Tibial nerve (tissue), 4 donors: ENCODE measurements around the gene CLK3. TPM values are rescaled to one million over a fixed set of nuclear protein-coding genes. Genes with fewer than 3 reads are reported as not detected.

Experiments used
- DNase-seq, 2 donors: peaks; one replicate each; pipeline ENCODE4 v3.0.0-alpha.2; 2019; ENCODE audit warnings: low spot score in 2 of 2
- H3K27ac ChIP-seq, 4 donors: fragments of 200-600 bp; sonication (generic) in 3 of 4; one replicate each; pipeline ENCODE4 v1.5.1; 2017 to 2019; ENCODE audit warnings: mild to moderate bottlenecking in 1 of 4
- H3K27me3 ChIP-seq, 2 donors: fragments of 200-600 bp; sonication (generic) in 1 of 2; one replicate each; pipeline versions ENCODE4 v1.5.1 to v1.6.0; 2017 to 2019
- H3K36me3 ChIP-seq, 3 donors: fragments of 200-600 bp; sonication (generic); one replicate each; pipeline ENCODE4 v1.5.1; 2018 to 2019
- H3K4me1 ChIP-seq, 4 donors: fragments of 200-600 bp; sonication (generic) in 3 of 4; one replicate each; pipeline ENCODE4 v1.5.1; 2017 to 2019
- H3K4me3 ChIP-seq, 4 donors: fragments of 200-600 bp; sonication (generic) in 3 of 4; one replicate each; pipeline ENCODE4 v1.5.1; 2017 to 2019; ENCODE audit warnings: mild to moderate bottlenecking in 1 of 4, moderate library complexity in 1 of 4
- H3K9me3 ChIP-seq, 4 donors: fragments of 200-600 bp; sonication (generic) in 3 of 4; one replicate each; pipeline ENCODE4 v1.5.1; 2017 to 2019
- EP300 ChIP-seq, 2 donors: sonication (generic); formaldehyde crosslinking; IDR thresholded peaks; one replicate each; pipeline ENCODE4 v1.6.1; 2017; ENCODE audit warnings: antibody characterized with exemption in 2 of 2, mild to moderate bottlenecking in 1 of 2
- POLR2A ChIP-seq, 2 donors: fragments of 450-650 bp; IDR thresholded peaks; one replicate each; pipeline ENCODE4 v1.6.1; 2017; ENCODE audit warnings: antibody characterized with exemption in 2 of 2, mild to moderate bottlenecking in 2 of 2, moderate library complexity in 2 of 2
- WGBS, 2 donors: methylation state at CpG; one replicate each; pipeline ENCODE4 v1.1.5; 2018; 5-methylcytosine and 5-hydroxymethylcytosine counted together
- total RNA-seq, 4 donors: library from RNA; depleted of rRNA; stranded (reverse); fragments of >200 nt; gene quantifications; one replicate each; pipeline ENCODE4 v1.1.0, GENCODE V29; 2016
- TF ChIP-seq, protein P1 (sequence below), 5 experiments: fragments of 200-600 bp in 3 of 5; fragments of 450-650 bp in 2 of 5; sonication (generic) in 3 of 5; IDR thresholded peaks; one replicate each; pipeline ENCODE4 v1.5.1; 2016 to 2019; ENCODE audit warnings: antibody characterized with exemption in 5 of 5, mild to moderate bottlenecking in 3 of 5, moderate library complexity in 2 of 5

CLK3 gene
- 100 to 1,000 TPM; 130 to 181 (median 138) TPM for total RNA-seq

DNA sequence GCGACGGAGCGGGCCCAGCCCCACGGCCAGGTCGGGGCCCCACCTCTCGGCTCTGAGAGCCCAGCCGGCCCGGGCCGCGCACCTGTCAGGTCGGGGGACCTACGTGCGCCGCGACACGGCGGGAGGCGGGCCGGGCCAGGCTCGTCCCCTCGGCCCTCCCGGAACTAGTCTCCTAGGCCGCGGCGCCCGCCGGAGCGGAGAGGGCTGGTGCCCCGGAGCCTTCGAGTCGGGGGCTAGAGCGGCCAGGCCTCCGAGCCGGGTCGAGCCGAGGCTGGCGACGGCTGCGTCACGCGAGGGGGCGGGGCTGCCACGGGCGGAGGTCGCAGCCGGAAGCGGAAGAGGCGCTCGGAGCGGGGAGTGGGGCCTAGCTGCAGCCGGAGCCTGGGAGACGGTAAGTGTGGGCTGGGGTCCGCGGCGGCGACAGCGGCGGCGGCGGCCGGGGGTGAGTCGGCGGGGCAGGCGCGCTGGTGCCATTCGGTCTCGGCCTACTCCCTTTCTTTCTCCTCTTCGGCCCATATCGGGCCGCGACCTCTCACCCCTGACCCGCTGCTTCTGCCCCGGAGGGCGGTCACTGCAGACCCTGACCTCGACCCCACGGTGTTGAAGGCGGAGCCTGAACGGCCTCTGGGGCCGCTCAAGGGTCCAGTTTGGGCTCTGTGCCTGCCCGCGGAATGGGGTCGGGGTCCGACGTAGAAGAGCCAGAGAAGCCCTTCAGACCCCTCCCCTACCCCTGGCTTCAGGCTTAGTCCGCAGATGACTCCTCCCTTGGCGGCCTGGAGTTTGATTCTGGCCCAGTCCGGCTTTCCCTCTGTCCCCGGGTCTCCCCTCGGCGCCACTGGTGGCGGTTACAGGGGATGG, at the start of gene CLK3:
CLK3 (plus strand) TSS at position 329 of the 858 bp plus-strand sequence. CDS start 3,361 bp downstream, outside the sequence.
- Histone ChIP-seq H3K9me3 (no peaks in the 10 kb centered on the region), H3K36me3 (peaks cover 0 to 20% (median 16%) of the 10 kb centered on the region in 3 donors), H3K27me3 (no peaks in the 10 kb centered on the region), H3K4me3 (peak within 1 kb of the TSS; percentile 74 to 100 (median 89)), H3K4me1 (peaks cover 0 to 50% (median 33%) of the 10 kb centered on the region in 4 donors), H3K27ac (peak within 1 kb of the TSS; percentile 93 to 99 (median 96))
- TF ChIP-seq, protein P1, sequence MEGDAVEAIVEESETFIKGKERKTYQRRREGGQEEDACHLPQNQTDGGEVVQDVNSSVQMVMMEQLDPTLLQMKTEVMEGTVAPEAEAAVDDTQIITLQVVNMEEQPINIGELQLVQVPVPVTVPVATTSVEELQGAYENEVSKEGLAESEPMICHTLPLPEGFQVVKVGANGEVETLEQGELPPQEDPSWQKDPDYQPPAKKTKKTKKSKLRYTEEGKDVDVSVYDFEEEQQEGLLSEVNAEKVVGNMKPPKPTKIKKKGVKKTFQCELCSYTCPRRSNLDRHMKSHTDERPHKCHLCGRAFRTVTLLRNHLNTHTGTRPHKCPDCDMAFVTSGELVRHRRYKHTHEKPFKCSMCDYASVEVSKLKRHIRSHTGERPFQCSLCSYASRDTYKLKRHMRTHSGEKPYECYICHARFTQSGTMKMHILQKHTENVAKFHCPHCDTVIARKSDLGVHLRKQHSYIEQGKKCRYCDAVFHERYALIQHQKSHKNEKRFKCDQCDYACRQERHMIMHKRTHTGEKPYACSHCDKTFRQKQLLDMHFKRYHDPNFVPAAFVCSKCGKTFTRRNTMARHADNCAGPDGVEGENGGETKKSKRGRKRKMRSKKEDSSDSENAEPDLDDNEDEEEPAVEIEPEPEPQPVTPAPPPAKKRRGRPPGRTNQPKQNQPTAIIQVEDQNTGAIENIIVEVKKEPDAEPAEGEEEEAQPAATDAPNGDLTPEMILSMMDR (IDR thresholded peaks at IDR 0.05) = peak in 1 of 5 experiments; percentile 39
- TF ChIP-seq POLR2A (IDR thresholded peaks at IDR 0.05) (peak; percentile 62 to 72), EP300 (IDR thresholded peaks at IDR 0.05) (peak in 1 of 2 donors; percentile 86)
- peak; percentile 85 to 91 for DNase-seq
- 0 to 1% methylated on average over 30 to 63 of the region's 91 CpGs for WGBS, 2 donors

DNA sequence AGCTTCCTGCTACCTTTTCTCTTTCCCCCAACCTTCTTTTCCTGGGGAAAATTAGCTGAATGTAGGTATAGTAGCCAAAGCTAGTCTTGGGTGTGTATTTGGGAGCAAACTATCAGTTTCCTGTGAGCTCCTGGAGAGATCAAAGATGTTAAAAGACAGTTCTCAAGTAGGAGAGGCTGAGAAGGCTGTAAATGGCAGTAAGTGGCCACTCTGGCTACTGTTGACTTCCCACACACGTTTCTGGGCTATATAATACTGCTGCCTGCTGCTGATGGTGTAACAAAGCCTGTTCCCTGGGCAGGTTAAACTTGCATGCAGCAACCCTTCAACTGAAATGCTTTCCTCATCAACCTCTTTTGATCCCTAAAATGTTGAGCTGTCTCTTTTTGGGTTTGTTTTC, 47.0 kb upstream of the CLK3 start:
- Histone ChIP-seq H3K9me3 (no peaks in the 10 kb centered on the region), H3K4me3 (no peak overlapping the region), H3K4me1 (peaks cover 0 to 12% (median 0%) of the 10 kb centered on the region in 4 donors), H3K27me3 (no peaks in the 10 kb centered on the region), H3K27ac (no peak overlapping the region), H3K36me3 (peaks cover 0 to 10% (median 5%) of the 10 kb centered on the region in 3 donors)
- no peak for DNase-seq
- TF ChIP-seq POLR2A (IDR thresholded peaks at IDR 0.05) (no peak), EP300 (IDR thresholded peaks at IDR 0.05) (no peak)
- TF ChIP-seq, protein P1 (IDR thresholded peaks at IDR 0.05) = no peak
- 57 to 68% methylated on average over 1 of the region's 1 CpG for WGBS, 2 donors

DNA sequence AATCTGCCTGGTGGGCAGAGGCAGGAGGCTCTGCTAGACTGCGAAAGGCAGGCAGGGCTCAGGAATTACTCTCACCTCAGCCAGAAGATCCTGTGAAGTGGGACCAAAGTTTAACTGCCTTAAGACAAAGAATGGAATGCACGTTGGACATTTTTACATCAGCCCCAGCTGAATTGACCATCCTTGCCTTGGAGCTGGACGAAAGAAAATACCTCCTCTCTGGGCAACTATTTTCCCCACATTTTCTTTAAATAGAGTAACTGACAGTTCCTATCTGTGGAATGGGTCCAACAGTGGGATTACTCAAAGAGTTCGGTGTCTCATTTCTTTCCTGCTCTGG, 45.9 kb upstream of the CLK3 start:
- H3K36me3 ChIP-seq = peaks cover 0 to 21% (median 5%) of the 10 kb centered on the region in 3 donors
- WGBS, 2 donors = 71 to 78% methylated on average over 4 of the region's 4 CpGs
- no peaks in the 10 kb centered on the region for H3K27me3 ChIP-seq
- TF ChIP-seq EP300 (IDR thresholded peaks at IDR 0.05) = no peak
- no peak for TF ChIP-seq POLR2A (IDR thresholded peaks at IDR 0.05)
- TF ChIP-seq, protein P1 (IDR thresholded peaks at IDR 0.05) = no peak
- no peak for DNase-seq
- H3K27ac ChIP-seq = no peak overlapping the region
- no peaks in the 10 kb centered on the region for H3K9me3 ChIP-seq
- H3K4me3 ChIP-seq = no peak overlapping the region
- peaks cover 0 to 12% (median 0%) of the 10 kb centered on the region in 4 donors for H3K4me1 ChIP-seq

DNA sequence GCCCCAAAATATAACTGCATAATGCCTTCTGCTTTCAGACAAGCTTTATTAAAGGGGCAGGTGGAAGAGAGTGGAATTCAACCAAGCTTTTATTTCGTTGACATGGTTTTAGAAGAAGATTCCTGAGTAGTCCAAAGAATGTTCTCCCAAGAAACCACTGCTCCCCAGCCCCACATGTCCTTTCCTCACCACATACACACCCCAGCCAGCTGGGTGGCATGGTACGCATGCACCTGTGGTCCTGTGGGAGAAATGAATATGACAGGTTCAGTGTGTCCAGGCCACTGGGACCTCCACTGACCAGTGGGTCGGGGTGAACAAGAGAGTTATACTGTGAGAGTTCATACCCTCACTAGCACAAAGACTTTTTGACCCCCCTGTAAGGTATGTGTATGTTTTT, 44.4 kb upstream of the CLK3 start:
- Histone ChIP-seq H3K4me3 (no peak overlapping the region), H3K9me3 (no peaks in the 10 kb centered on the region), H3K27ac (no peak overlapping the region), H3K4me1 (peaks cover 0 to 12% (median 0%) of the 10 kb centered on the region in 4 donors), H3K27me3 (no peaks in the 10 kb centered on the region), H3K36me3 (peaks cover 0 to 35% (median 7%) of the 10 kb centered on the region in 3 donors)
- DNase-seq = no peak
- no peak for TF ChIP-seq EP300 (IDR thresholded peaks at IDR 0.05)
- TF ChIP-seq, protein P1 (IDR thresholded peaks at IDR 0.05) = no peak
- TF ChIP-seq POLR2A (IDR thresholded peaks at IDR 0.05) = no peak
- 78 to 81% methylated on average over 3 of the region's 3 CpGs for WGBS, 2 donors

DNA sequence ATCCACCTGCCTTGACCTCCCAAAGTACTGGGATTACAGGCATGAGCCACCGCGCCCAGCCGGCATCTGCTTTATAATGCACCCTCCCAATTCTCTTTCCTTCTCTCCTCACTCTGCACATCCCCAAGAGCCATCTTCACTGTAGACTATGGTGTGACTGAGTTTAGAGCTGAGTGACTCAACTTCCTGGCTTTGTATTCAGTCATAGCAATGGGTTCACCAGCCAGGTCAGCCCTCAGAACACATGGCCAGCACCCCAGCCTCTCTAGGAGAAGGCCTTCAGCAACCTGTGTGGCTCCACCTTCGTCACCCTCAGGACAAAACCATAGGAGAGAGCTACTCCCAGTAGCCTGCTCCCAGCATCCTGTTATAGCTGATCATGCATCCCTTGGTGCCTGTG, 41.6 kb upstream of the CLK3 start:
- Histone ChIP-seq H3K27ac (no peak overlapping the region), H3K9me3 (no peaks in the 10 kb centered on the region), H3K27me3 (no peaks in the 10 kb centered on the region), H3K4me1 (peaks cover 0 to 12% (median 0%) of the 10 kb centered on the region in 4 donors), H3K4me3 (no peak overlapping the region), H3K36me3 (peaks cover 0 to 61% (median 11%) of the 10 kb centered on the region in 3 donors)
- TF ChIP-seq POLR2A (IDR thresholded peaks at IDR 0.05) (no peak), EP300 (IDR thresholded peaks at IDR 0.05) (no peak)
- TF ChIP-seq, protein P1 (IDR thresholded peaks at IDR 0.05) = no peak
- 93 to 94% methylated on average over 4 of the region's 4 CpGs for WGBS, 2 donors
- DNase-seq = no peak
